ENCODE results near the gene GFRA1.

GFRA1 gene

DNA sequence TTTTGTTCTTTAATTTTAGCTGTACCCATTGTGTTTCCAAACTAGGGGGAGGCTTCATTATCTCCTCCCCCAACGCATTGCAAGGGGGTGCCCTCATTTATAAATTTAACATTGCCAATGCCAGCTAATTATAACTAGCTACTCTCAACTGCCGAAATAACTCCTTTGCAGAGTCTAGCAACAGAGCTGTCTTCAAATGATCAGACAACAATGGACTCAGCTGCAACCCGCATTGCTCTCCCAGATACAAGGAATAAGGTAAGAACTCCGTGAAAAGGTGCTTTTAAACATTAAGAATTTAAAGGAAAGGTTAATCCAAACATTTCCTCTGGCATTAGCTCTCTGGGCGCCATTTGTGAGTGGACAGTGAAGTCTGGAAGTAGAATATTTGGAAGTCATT is 116.2 kb downstream of the GFRA1 start:
- DNase-seq, result no peak

- DNase-seq, result no peak
Measured at GRCh38 chr10:116155191-116155590, 117.8 kb downstream of the GFRA1 start.

GRCh38 chr10:116154651-116155050 is 118.4 kb downstream of the GFRA1 start:
- no peak for DNase-seq

DNA sequence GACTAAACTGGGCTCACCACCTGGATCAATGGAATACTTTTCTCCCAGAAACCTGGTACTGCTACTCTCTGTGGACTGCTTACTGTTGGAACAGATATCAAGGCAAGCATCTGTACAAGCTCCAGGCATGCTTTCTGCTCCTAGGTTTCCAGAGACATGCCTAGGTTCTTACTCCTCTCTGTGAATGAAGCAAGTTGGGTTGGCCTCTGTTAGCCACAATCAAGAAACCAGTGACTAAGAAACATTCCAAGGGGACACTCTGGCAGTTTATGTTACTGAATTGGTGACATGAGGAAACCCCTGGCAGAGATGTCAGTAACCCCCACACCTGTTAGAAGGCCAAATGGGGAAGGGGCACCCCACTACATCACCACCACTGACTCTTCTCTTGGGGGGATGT is 121.9 kb downstream of the GFRA1 start:
- DNase-seq, result no peak

DNA sequence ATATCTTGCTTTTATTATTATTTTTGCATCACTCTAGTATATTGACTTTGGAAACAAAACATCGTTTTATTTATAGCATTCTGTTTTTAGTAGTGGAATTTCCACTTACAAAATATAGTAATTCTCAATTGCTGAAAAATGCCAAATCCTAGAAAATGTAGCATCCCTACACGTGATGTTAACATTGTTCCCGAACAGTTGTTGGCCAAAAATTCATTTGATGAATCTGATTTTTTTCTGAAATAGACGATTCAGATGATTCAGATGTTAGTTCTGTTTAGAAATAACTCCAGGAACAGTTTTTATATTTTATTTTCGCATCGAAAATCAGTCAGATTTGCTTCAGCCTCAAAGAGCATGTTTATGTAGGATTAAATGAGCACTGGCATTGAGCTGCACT is 122.4 kb downstream of the GFRA1 start:
- no peak for DNase-seq

- DNase-seq, result no peak
Measured at GRCh38 chr10:116147147-116147905, 125.7 kb downstream of the GFRA1 start.

GRCh38 chr10:116146372-116147140 is 126.5 kb downstream of the GFRA1 start:
- no peak for DNase-seq

- no peak for DNase-seq
Measured at GRCh38 chr10:116143673-116144222, 129.3 kb downstream of the GFRA1 start.

DNA sequence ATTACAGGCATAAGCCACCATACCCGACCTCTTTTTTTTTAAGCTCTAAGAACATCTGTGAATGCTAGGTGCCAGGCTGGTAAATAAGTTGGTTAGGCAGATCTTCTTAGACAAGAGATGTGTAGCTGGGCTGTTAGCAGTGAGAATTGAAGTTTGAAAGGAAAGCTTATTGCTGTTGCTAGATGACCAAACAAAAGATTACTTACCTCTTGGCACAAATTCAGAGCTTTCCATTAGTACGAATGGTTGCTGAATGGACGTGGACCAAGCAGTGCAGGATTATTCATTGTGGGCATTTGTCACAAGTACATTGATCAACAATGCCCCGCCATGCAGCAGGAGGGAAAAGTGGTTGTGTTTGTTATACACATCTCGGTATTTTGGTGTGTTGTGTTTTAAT is 131.2 kb downstream of the GFRA1 start:
- DNase-seq, result no peak

DNA sequence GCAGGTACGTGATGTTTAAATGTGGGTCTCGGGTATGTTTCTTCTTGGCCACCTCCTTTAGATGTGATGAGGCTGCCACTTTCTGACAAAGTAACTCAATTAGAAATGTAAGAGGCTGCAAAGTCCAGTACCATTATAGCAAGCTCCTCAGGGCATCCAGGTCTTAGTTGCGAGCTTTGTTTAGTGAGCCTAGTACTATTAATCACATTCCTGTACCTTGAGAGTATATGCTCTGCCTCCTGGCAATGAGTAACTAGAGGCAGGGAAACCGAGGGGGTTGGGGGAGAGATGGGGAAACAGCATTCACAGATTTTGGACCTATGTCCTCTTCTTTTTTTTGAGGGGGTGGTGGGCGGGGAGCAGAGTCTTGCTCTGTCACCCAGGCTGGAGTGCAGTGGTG is 131.8 kb downstream of the GFRA1 start:
- DNase-seq, result no peak

- DNase-seq, result no peak
Measured at GRCh38 chr10:116139886-116140285, 133.1 kb downstream of the GFRA1 start.

GRCh38 chr10:116138897-116139296 is 134.1 kb downstream of the GFRA1 start:
- no peak for DNase-seq

- DNase-seq, result no peak
Measured at GRCh38 chr10:116136261-116136660, 136.7 kb downstream of the GFRA1 start.

DNA sequence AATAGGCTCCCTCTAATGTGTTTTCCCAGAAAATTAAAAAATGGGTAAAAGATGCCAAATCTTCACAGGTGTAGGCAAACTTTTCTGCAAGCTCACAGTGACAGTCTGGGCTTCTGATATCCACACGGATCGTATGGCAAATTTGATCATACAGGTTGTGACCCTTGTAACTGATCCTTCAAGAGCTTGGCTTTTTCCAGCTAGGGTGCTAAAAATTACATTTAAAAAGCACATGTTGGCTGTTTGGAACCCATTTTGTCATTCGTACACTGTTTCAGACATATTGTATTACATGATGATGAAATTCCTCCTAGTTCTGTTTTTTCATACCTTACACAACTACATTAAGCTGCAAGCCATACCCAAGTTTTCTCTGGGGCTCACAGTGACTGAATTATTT is 138.7 kb downstream of the GFRA1 start:
- no peak for DNase-seq

DNA sequence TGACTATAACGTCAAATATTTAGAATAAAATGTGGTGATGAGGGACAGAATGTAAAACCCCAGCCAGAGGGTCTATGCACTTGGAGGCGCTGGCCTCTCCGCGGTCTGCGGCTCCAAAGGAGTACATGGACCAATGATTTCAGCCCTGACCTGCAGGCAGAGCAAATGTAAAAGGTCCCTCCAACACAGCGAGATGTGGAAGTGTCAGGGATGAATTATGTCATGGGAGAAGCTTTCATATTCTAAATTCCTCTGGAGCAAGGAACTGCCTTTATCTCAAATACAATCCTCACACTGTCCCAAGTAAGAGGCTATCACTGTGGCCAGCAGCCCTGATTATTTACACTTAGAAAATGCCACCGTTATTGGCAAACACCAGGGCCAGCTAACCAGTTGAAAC is 139.4 kb downstream of the GFRA1 start:
- DNase-seq, result no peak

DNA sequence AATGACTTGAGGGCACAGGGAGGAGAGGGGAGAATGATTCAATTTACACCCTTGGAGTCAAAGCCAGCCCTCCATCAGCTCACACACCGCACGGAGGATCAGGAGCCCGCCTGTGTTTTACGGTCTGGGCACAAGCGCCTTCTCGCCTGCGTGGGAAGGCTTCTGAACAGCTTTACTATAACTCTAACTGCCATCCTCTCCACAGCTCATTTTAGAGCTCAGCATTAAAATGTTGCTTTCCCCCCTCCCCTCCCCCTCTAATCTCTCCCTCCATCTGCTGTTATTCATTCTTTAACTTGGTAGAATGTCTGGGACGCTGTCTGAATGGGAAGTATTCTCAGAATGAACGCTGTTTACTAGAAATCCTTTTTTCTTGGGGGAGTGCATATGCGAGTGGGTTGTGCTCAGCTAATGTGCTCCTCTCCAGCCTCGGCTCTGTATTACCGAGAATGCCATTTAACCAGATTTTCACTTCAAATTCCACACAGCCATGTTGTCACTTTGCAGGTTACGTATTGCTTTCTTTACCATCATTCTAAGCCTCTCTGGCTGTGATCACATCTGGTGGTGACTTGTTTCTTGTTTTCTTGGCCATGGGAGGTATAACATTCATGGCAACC is 140.1 kb downstream of the GFRA1 start:
- DNase-seq, result no peak

- DNase-seq, result no peak
Measured at GRCh38 chr10:116130006-116130405, 143.0 kb downstream of the GFRA1 start.

DNA sequence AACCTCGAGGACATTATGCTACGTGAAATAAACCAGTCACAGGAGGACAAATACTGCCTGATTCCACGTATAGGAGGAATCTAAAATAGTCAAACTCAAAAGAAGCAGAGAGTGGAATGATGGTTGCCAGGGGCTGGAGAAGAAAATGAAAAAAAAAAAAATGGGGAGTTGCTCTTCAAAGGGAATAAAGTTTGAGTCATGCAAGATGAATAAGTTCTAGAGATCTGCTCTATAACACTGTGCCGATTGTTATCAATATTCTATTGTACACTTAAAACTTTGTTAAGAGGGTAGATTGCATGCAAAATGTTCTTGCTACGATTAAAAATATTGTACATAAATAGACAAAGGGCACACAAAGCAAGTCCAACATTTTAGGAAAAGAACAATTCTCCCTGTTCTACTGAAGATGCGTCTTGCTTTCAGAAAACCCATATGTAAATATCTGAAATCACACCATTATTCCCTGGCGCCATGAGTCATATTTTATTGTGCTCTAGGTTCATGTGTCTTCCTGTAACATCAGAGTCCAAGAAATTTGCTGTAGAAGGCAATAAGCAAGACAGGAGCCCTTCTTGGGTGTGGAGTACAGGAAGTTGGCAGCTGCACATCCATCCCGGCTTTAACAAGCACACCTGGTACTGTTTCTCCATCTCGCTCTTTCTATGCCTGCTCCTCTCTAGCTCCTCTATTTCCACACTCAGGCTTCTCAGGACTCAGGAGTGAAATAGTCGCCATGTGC is 145.9 kb downstream of the GFRA1 start:
- no peak for DNase-seq

- no peak for DNase-seq
Measured at GRCh38 chr10:116126239-116126638, 146.8 kb downstream of the GFRA1 start.

DNA sequence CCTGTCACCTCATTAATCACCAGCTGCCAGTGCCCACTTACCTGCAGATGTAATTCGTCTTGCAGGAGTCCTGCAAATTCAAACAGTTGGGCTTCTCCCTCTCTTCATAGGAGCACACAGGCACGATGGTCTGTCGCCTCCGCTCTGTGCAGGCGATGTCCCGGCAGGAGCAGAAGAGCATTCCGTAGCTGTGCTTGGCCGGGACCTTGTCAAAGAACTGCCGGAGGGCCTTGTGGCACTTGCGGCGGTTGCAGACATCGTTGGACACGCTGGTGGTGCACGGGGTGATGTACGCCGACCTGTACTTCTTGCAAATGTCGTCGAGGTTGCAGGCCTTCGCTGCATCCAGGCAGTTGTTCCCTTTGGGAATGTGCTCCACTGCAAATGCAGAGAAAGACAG is 147.8 kb downstream of the GFRA1 start:
- DNase-seq, result no peak

GRCh38 chr10:116124777-116125176 is 148.2 kb downstream of the GFRA1 start:
- DNase-seq, result no peak

GRCh38 chr10:116122664-116123063 is 150.3 kb downstream of the GFRA1 start:
- DNase-seq, result no peak
